A549 (cell line): Measurements from ENCODE around the gene TUBGCP6. TPM values are rescaled to one million over a fixed set of nuclear protein-coding genes. Genes with fewer than 3 reads are reported as not detected.

Experiments
- ATAC-seq, 2 experiments: fragments of 200-7000 bp in 1 of 2; fragments of >200 bp in 1 of 2; cut with Nextera tagmentation in 1 of 2; cut with Tn5 transposase in 1 of 2; 3 replicates each; pipeline versions ENCODE4 v1.8.0 to v1.9.1; 2018 to 2020; ENCODE audit warnings: mild to moderate bottlenecking in 1 of 2, moderate library complexity in 1 of 2
- CTCF ChIA-PET: fragments of 300-600 bp; sonication (Branson Sonifier 250); formaldehyde crosslinking; extraction: SDS; loops from one replicate; lab custom pipeline; 2021; ENCODE audit warnings: antibody characterized with exemption, inconsistent platforms; lab: Yijun Ruan, JAX
- POLR2A ChIA-PET: fragments of 350-600 bp; formaldehyde crosslinking; extraction: SDS; loops from one replicate; lab custom pipeline; 2021; ENCODE audit warnings: antibody characterized with exemption, inconsistent platforms; lab: Yijun Ruan, JAX
- DNase-seq, 2 experiments: peaks; one replicate each; pipeline versions ENCODE4 v3.0.0 to v3.0.0-alpha.2; 2011 to 2016; ENCODE audit warnings: low read depth in 1 of 2, low spot score in 1 of 2
- FAIRE-seq: peaks from 2 replicates; lab custom pipeline; 2011; peaks lifted over from hg19 to GRCh38; lab: Jason Lieb, UNC
- H3K27ac ChIP-seq, 2 experiments: fragments of >200 bp; sonication (Bioruptor Twin); formaldehyde crosslinking; 3 replicates each; pipeline ENCODE4 v1.5.1; 2016 to 2017
- H3K4me1 ChIP-seq: fragments of >200 bp; sonication (Bioruptor Twin); formaldehyde crosslinking; 3 replicates; pipeline ENCODE4 v1.6.1; 2016
- H3K4me2 ChIP-seq: fragments of >200 bp; sonication (Bioruptor Twin); formaldehyde crosslinking; 3 replicates; pipeline ENCODE4 v1.6.1; 2016
- H3K4me3 ChIP-seq: fragments of >200 bp; sonication (Bioruptor Twin); formaldehyde crosslinking; 3 replicates; pipeline ENCODE4 v1.5.1; 2016
- H3K9me3 ChIP-seq: fragments of >200 bp; sonication (Bioruptor Twin); formaldehyde crosslinking; 3 replicates; pipeline ENCODE4 v1.6.1; 2016
- CHD2 ChIP-seq: fragments of 150-350 bp; IDR thresholded peaks from 2 replicates; pipeline ENCODE4 v1.6.1; 2014; ENCODE audit warnings: low read length; ENCODE audit not compliant: partially characterized antibody
- CTCF ChIP-seq: fragments of >200 bp; sonication (Bioruptor Twin); formaldehyde crosslinking; IDR thresholded peaks from 3 replicates; pipeline ENCODE4 v1.5.1; 2016
- HDAC2 ChIP-seq: fragments of 200-600 bp; sonication (generic); IDR thresholded peaks from 2 replicates; pipeline ENCODE4 v1.6.1; 2016
- HMGXB4 ChIP-seq: fragments of 250-450 bp; sonication (Bioruptor Pico); IDR thresholded peaks from 2 replicates; pipeline ENCODE4 v1.5.0; 2021; ENCODE audit warnings: mild to moderate bottlenecking, moderate library complexity, borderline replicate concordance
- KDM1A ChIP-seq: fragments of 200-600 bp; sonication (generic); IDR thresholded peaks from 2 replicates; pipeline ENCODE4 v1.6.1; 2016; ENCODE audit warnings: low read depth, mild to moderate bottlenecking
- MAFK ChIP-seq: fragments of 450-650 bp; IDR thresholded peaks from 2 replicates; pipeline ENCODE4 v1.6.1; 2014; ENCODE audit not compliant: partially characterized antibody
- MAZ ChIP-seq: fragments of 150-350 bp; IDR thresholded peaks from 2 replicates; pipeline ENCODE4 v1.6.1; 2014; ENCODE audit warnings: antibody characterized with exemption, low read depth, low read length, borderline replicate concordance
- NPAS2 ChIP-seq: fragments of 250-450 bp; sonication (Bioruptor Pico); IDR thresholded peaks from 2 replicates; pipeline ENCODE4 v1.8.0; 2022; ENCODE audit warnings: mild to moderate bottlenecking, moderate library complexity, borderline replicate concordance
- PHF8 ChIP-seq: fragments of 200-600 bp; sonication (generic); IDR thresholded peaks from 2 replicates; pipeline ENCODE4 v1.6.1; 2016; ENCODE audit warnings: low read depth, mild to moderate bottlenecking, antibody characterized with exemption, moderate library complexity, borderline replicate concordance
- POLR2A ChIP-seq: IDR thresholded peaks from 2 replicates; pipeline ENCODE4 v1.6.1; 2012; ENCODE audit warnings: mild to moderate bottlenecking, low read length
- POLR2AphosphoS2 ChIP-seq: conservative IDR thresholded peaks from 2 replicates; pipeline ENCODE4 v1.6.1; 2012; ENCODE audit warnings: low read length, improper control_type of control experiment, inconsistent platforms
- RARB ChIP-seq: fragments of 250-450 bp; sonication (Bioruptor Pico); IDR thresholded peaks from 2 replicates; pipeline ENCODE4 v1.8.0; 2021; ENCODE audit warnings: mild to moderate bottlenecking, moderate library complexity
- RCOR1 ChIP-seq: fragments of 150-350 bp; IDR thresholded peaks from 2 replicates; pipeline ENCODE4 v1.6.1; 2014; ENCODE audit warnings: antibody characterized with exemption, low read length, low read depth
- RFX5 ChIP-seq: fragments of 450-650 bp; IDR thresholded peaks from 2 replicates; pipeline ENCODE4 v1.7.1; 2014; ENCODE audit warnings: antibody characterized with exemption, mild to moderate bottlenecking, moderate library complexity
- RNF2 ChIP-seq: fragments of 200-600 bp; sonication (generic); IDR thresholded peaks from 2 replicates; pipeline ENCODE4 v1.6.1; 2016; ENCODE audit warnings: low read depth, mild to moderate bottlenecking, antibody characterized with exemption, moderate library complexity, borderline replicate concordance
- SMC3 ChIP-seq: fragments of >200 bp; sonication (Bioruptor Twin); formaldehyde crosslinking; IDR thresholded peaks from 3 replicates; pipeline ENCODE4 v1.6.1; 2018; ENCODE audit warnings: inconsistent platforms
- ZSCAN20 ChIP-seq: fragments of 250-450 bp; sonication (Bioruptor Pico); IDR thresholded peaks from 2 replicates; pipeline ENCODE4 v1.8.0; 2022; ENCODE audit warnings: mild to moderate bottlenecking, moderate library complexity
- WGBS: methylation state at CpG from one replicate; pipeline ENCODE4 v1.1.6; 2017; ENCODE audit errors: missing lambda C conversion rate; 5-methylcytosine and 5-hydroxymethylcytosine counted together
- polyA plus RNA-seq, 4 experiments: library from polyadenylated mRNA; depleted of rRNA in 3 of 4; stranded (reverse); fragments of >200 nt; fragmentation: RNase III in 1 of 4; extraction: RNeasy Plus Mini Kit Qiagen cat#74134 plus additional on column Dnase treatment in 1 of 4; gene quantifications; 2 replicates in 3 of 4; 3 replicates in 1 of 4; pipeline ENCODE4 v1.2.3, GENCODE V29; 2011 to 2017
- TF ChIP-seq, protein P1 (sequence below): fragments of >200 bp; sonication (Bioruptor Twin); formaldehyde crosslinking; IDR thresholded peaks from 2 replicates; pipeline ENCODE4 v1.6.1; 2016
- TF ChIP-seq, protein P2 (sequence below): fragments of 150-350 bp; IDR thresholded peaks from 2 replicates; pipeline ENCODE4 v1.6.1; 2014; ENCODE audit warnings: low read depth, mild to moderate bottlenecking, low read length
- TF ChIP-seq, protein P3 (sequence below): fragments of 450-650 bp; IDR thresholded peaks from 2 replicates; pipeline ENCODE4 v1.6.1; 2014; ENCODE audit warnings: antibody characterized with exemption

Gene TUBGCP6
- polyA plus RNA-seq, 2 of the 4 experiments (the other 2 are of a cell fraction): 6.5 to 14.2 TPM

DNA sequence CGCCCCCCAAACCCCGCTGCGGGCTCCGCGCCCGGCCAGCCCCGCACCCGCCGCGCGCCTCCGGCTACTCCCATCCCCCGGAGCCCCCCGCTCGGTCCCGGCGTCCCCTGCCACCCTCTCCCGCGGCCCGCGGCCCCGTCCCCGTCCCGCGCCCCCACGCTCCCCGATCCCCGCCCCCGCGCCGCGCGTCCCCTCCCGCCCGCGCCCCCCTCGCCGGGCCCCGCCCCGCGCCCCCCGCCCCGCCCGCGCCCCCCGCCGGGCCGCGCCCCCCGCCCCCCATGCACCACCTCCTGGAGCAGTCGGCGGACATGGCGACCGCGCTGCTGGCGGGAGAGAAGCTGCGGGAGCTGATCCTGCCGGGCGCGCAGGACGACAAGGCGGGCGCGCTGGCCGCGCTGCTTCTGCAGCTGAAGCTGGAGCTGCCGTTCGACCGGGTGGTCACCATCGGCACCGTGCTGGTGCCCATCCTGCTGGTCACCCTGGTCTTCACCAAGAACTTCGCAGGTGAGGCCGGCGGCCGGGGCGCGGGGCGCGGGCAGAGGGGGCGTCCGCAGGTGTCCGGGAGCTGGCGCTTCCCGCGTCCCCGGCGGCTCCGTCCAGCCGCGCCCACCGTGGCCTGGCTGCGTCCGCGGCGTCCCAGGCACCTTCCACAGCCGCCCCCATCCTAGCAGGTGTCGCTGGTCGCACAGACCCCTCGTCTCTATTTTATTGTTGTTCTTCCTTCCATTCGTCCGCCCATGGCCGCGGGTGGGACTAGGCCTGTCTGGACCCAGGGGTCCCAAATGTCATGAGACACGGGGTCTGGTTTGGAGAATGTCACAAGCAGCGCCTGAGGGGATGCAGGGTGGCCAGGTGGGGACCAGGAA is 74.1 kb downstream of the TUBGCP6 start, which contains the start of gene PANX2:
TSS of gene PANX2 (plus strand) at position 279 of the 866 bp plus-strand sequence. CDS start at position 279, 0 bp downstream.
- POLR2A ChIA-PET: no interaction called here
- WGBS: 63% methylated on average over 10 of the region's 105 CpGs

More for the DNA sequence above, 74.1 kb downstream of the TUBGCP6 start, which contains the start of gene PANX2:
- no peak for FAIRE-seq
- TF ChIP-seq CHD2 (no peak), RNF2 (no peak), HDAC2 (no peak), CTCF (no peak), NPAS2 (no peak), POLR2A (no peak), PHF8 (no peak), SMC3 (no peak), POLR2AphosphoS2 (no peak), MAZ (no peak), KDM1A (no peak), HMGXB4 (CRISPR knock-in tag) (no peak), RCOR1 (no peak), ZSCAN20 (CRISPR knock-in tag) (no peak), MAFK (no peak), RFX5 (no peak), RARB (no peak)
- TF ChIP-seq, protein P1, sequence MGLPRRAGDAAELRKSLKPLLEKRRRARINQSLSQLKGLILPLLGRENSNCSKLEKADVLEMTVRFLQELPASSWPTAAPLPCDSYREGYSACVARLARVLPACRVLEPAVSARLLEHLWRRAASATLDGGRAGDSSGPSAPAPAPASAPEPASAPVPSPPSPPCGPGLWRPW: no peak
- TF ChIP-seq, protein P2, sequence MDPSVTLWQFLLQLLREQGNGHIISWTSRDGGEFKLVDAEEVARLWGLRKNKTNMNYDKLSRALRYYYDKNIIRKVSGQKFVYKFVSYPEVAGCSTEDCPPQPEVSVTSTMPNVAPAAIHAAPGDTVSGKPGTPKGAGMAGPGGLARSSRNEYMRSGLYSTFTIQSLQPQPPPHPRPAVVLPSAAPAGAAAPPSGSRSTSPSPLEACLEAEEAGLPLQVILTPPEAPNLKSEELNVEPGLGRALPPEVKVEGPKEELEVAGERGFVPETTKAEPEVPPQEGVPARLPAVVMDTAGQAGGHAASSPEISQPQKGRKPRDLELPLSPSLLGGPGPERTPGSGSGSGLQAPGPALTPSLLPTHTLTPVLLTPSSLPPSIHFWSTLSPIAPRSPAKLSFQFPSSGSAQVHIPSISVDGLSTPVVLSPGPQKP: no peak
- TF ChIP-seq, protein P3, sequence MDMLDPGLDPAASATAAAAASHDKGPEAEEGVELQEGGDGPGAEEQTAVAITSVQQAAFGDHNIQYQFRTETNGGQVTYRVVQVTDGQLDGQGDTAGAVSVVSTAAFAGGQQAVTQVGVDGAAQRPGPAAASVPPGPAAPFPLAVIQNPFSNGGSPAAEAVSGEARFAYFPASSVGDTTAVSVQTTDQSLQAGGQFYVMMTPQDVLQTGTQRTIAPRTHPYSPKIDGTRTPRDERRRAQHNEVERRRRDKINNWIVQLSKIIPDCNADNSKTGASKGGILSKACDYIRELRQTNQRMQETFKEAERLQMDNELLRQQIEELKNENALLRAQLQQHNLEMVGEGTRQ: no peak
- no peak; a peak in 1 of 6 replicates for ATAC-seq
- CTCF ChIA-PET: interaction anchor here (1.2 kb wide), 1 partner anchor 61 kb away, joined by 3 read pairs; no protein-coding TSS in a partner anchor
- H3K27ac ChIP-seq: peak within 1 kb of the TSS; percentile 90 to 97
- H3K4me3 ChIP-seq: peak within 1 kb of the TSS; percentile 81
- no peak for DNase-seq
- H3K9me3 ChIP-seq: no peaks in the 10 kb centered on the region
- H3K4me1 ChIP-seq: peaks cover 7% of the 10 kb centered on the region; the same call in 1 of the 3 replicates
- peak within 1 kb of the TSS; percentile 96 for H3K4me2 ChIP-seq
